Mucosa of descending colon (tissue), 3 donors: ENCODE results near the gene PRKCZ. TPM values are rescaled to one million over a fixed set of nuclear protein-coding genes. Genes with fewer than 3 reads are reported as not detected.

Experiments used
- ATAC-seq: fragments of 200-7000 bp; cut with Tn5 transposase; one replicate; pipeline ENCODE4 v1.9.1; 2020; ENCODE audit warnings: mild to moderate bottlenecking, moderate library complexity
- DNase-seq, 3 donors: peaks; one replicate each; pipeline ENCODE4 v3.0.0-alpha.2; 2020
- H3K36me3 ChIP-seq: fragments of 200-600 bp; one replicate; pipeline ENCODE4 v1.8.0; 2021; ENCODE audit warnings: low read depth, mild to moderate bottlenecking
- H3K4me1 ChIP-seq: fragments of 200-600 bp; one replicate; pipeline ENCODE4 v1.8.0; 2021; ENCODE audit warnings: low read depth, mild to moderate bottlenecking
- H3K4me3 ChIP-seq: fragments of 200-600 bp; one replicate; pipeline ENCODE4 v1.8.0; 2021; ENCODE audit warnings: mild to moderate bottlenecking
- H3K9me3 ChIP-seq: fragments of 200-600 bp; one replicate; pipeline ENCODE4 v1.8.0; 2021; ENCODE audit warnings: mild to moderate bottlenecking
- CTCF ChIP-seq: fragments of 200-600 bp; IDR thresholded peaks from one replicate; pipeline ENCODE4 v1.8.0; 2022; ENCODE audit warnings: antibody characterized with exemption, mild to moderate bottlenecking
- intact Hi-C, 2 donors: fragments of 100-400 bp; cut with DNase I in 1 of 2; cut with micrococcal nuclease in 1 of 2; formaldehyde crosslinking; loops; one replicate each; pipeline versions ENCODE4 v1.11.0 to v1.11.1; 2022; cut with DNase I, micrococcal nuclease
- total RNA-seq, 3 donors: library from RNA; stranded (reverse); fragmentation: NEBNext Ultra II Directional in 2 of 3; extraction: Animal tissue kit (Norgen Biotek cat#: 25700) in 2 of 3; gene quantifications; one replicate each; pipeline versions ENCODE4 v1.2.1 to v1.2.4, GENCODE V29; 2021 to 2023
- donor health status: DM: no; HTN: no; CAD: no; lungs with moderate emphysema.
- donor health status: DM: no; HTN: no; CAD: no.
- donor health status: DM: no; HTN: yes; CAD: no.

Gene PRKCZ
- total RNA-seq, 3 donors from 2014 or later, result 38.9 to 80.2 (median 53.7) TPM

- DNase-seq (no peak), ATAC-seq (no peak)
- Histone ChIP-seq H3K36me3 (no peaks in the 10 kb centered on the region), H3K4me1 (peaks cover 9% of the 10 kb centered on the region), H3K9me3 (peaks cover 22% of the 10 kb centered on the region), H3K4me3 (no peak overlapping the region)
- intact Hi-C loops, result no loop called here
- TF ChIP-seq CTCF, result no peak
Measured at GRCh38 chr1:2076826-2077225, 26.6 kb downstream of the PRKCZ start.

DNA sequence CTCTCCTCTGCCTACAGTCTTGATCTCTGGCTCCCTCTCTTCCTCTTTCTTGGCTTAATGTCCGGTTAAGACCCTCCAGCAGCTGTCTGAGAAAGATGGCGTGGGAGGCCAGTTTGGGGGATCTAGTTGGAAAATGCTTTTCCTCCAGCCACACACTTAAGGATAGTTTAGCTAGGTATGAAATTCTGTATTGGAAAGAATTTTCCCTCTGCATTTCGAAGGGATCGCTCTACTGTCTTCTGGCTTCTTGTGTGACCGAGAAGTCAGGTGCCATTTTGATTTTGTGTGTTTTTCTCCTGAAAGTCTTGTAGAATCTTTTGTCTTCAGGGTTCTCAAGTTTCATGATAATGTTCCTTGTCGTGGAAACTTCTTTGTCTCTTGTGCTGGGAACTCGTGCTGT lies 28.0 kb downstream of the PRKCZ start:
- TF ChIP-seq CTCF, result no peak
- intact Hi-C loops, result no loop called here
- no peak for ATAC-seq
- H3K4me3 ChIP-seq, result no peak overlapping the region
- peaks cover 22% of the 10 kb centered on the region for H3K9me3 ChIP-seq
- no peak for DNase-seq
- no peaks in the 10 kb centered on the region for H3K4me1 ChIP-seq
- H3K36me3 ChIP-seq, result no peaks in the 10 kb centered on the region

- ATAC-seq (no peak), DNase-seq (no peak)
- H3K4me1 ChIP-seq, result no peaks in the 10 kb centered on the region
- no peak overlapping the region for H3K4me3 ChIP-seq
- TF ChIP-seq CTCF, result no peak
- intact Hi-C loops, result no loop called here
- no peaks in the 10 kb centered on the region for H3K36me3 ChIP-seq
- H3K9me3 ChIP-seq, result peaks cover 22% of the 10 kb centered on the region
Measured at GRCh38 chr1:2079396-2080085, 29.3 kb downstream of the PRKCZ start.

- ATAC-seq (no peak), DNase-seq (no peak)
- H3K4me1 ChIP-seq, result no peaks in the 10 kb centered on the region
- intact Hi-C loops, result no loop called here
- TF ChIP-seq CTCF, result no peak
- peaks cover 22% of the 10 kb centered on the region for H3K9me3 ChIP-seq
- no peak overlapping the region for H3K4me3 ChIP-seq
- no peaks in the 10 kb centered on the region for H3K36me3 ChIP-seq
Measured at GRCh38 chr1:2080140-2080539, 29.9 kb downstream of the PRKCZ start.

DNA sequence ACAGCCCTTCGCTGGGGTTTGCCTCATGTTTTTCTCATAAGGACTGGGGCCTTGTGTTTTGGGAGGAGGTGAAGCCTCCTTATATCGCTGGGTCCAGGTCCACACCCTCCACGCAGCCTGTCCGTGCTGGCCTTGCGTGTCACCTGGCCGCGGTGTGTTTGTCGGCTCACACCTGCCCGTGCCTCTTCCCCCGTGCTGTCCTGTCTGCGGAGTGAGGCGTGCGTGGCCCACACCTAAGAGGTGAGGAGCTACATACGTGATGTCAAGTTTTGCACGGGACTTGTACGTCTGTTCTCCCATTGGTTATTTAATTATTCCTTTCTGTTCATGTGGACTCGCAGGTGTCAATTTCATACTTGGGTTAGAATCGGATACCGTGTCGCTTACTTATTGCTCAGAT lies 30.7 kb downstream of the PRKCZ start:
- no peak for ATAC-seq
- Histone ChIP-seq H3K4me3 (no peak overlapping the region), H3K36me3 (no peaks in the 10 kb centered on the region), H3K9me3 (peaks cover 22% of the 10 kb centered on the region), H3K4me1 (no peaks in the 10 kb centered on the region)
- intact Hi-C loops, result no loop called here
- TF ChIP-seq CTCF, result no peak
- no peak for DNase-seq
